Measurements from ENCODE around the gene HERC2. TPM values are rescaled to one million over a fixed set of nuclear protein-coding genes. Genes with fewer than 3 reads are reported as not detected.
A peak's percentile ranks its signal among the peaks of the same experiment; 100 is the strongest.
"Not testable (repeated sequence)": the region's sequence is repeated elsewhere in the genome, so short reads cannot be mapped to it uniquely, and the experiment has no call there.

The HERC2 gene
- total and polyA plus RNA-seq, 4 experiments from 2014 or later = 3.4 to 55.1 (median 28.9) TPM

DNA sequence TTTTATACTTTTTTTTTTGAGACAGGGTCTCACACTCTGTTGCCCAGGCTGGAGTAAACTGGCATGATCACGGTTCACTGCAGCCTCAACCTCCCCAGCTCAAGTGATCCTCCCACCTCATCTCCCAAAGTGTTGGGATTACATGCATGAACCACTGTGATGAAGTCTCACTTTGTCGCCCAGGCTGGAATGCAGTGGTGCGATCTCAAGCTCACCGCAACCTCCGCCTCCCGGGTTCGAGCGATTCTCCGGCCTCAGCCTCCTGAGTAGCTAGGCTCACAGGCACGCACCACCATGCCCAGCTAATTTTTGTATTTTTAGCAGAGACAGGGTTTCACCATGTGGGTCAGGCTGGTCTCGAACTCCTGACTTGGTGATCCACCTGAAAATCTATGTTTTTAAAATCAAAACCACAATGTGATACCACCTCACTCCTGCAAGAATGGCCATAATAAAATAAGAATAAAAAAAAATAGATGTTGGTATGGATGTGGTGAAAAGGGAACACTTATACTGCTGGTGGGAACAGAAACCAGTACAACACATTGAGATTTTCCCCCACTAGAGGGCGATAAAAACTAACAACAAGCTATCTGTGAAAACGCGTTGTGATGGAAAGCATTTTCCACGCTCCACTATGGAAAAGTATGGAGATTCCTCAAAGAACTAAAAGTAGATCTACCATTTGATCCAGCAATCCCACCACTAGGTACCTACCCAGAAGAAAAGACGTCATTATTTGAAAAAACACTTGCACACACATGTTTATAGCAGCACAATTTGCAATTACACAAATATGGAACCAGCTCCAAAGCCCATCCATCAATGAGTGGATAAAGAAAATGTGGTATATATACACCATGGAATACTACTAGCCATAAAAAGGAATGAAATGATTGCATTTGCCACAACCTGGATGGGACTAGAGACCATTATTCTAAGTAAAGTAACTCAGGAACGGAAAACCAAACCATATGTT is 196.0 kb downstream of the HERC2 start:
- Histone ChIP-seq H3K4me3 (ENCODE audit: low read length in 2 of 2) (no peak overlapping the region), H3K9me3 (ENCODE audit: control insufficient read depth in 1 of 2, low read length in 2 of 2) (no peaks in the 10 kb centered on the region), H3K27ac (ENCODE audit: low read depth, low read length) (no peak overlapping the region), H3K4me1 (ENCODE audit: insufficient read depth, low read length) (no peaks in the 10 kb centered on the region), H3K27me3 (ENCODE audit: insufficient read depth, low read length) (no peaks in the 10 kb centered on the region), H3K36me3 (ENCODE audit: insufficient read depth, low read length) (peaks cover 10% of the 10 kb centered on the region)
- ChIA-PET POLR2A (ENCODE audit: partially characterized antibody) (interaction anchor here (1.0 to 5.1 kb wide), 4 partner anchors 11 to 81 kb away, joined by 3 to 29 read pairs (median 4); no protein-coding TSS in a partner anchor), CTCF (ENCODE audit: partially characterized antibody) (interaction anchor here (0.6 to 7.0 kb wide), 34 partner anchors 10 to 119 kb away, joined by 3 to 68 read pairs (median 6); partner anchors contain the start of gene OCA2)
- Mint-ChIP-seq H3K27me3 (no peaks in the 10 kb centered on the region), H3K4me1 (peaks cover 2 to 25% (median 5%) of the 10 kb centered on the region in 4 donors), H3K9me3 (no peaks in the 10 kb centered on the region), H3K36me3 (peaks cover 30 to 45% of the 10 kb centered on the region in 2 donors), H3K4me3 (peak overlapping the region in 1 of 8 donors; percentile 46), H3K27ac (no peak overlapping the region)
- DNase-seq = peak in 4 of 5 donors; percentile 30 to 57 (median 44)
- intact Hi-C loops (cut with micrococcal nuclease) = no loop called here

DNA sequence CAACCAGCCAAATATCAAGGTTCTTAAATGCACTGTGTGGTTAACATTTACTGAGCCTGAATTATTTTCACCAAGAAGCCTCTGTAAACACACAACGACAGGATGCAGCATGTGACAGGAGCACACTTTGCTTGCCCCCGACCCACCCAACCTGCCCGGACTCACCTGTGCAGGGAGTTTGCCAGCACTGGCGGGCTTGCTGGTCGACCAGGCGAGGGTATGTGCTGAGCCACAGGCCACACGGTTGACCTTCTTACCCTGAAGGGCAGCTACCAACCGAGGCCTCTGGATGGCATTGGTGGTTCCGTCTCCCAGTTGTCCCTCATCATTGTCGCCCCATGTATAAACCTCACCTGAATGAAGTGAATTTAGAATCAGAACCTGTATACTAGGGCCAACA is 197.1 kb downstream of the HERC2 start:
- no peaks in the 10 kb centered on the region for H3K27me3 ChIP-seq (ENCODE audit: insufficient read depth, low read length)
- POLR2A ChIA-PET (ENCODE audit: partially characterized antibody) = interaction anchor here (5.1 kb wide), 1 partner anchor 12 kb away, joined by 29 read pairs; no protein-coding TSS in a partner anchor
- no peak overlapping the region for H3K4me3 ChIP-seq (ENCODE audit: low read length in 2 of 2)
- H3K27ac Mint-ChIP-seq = no peak overlapping the region
- no peaks in the 10 kb centered on the region for H3K9me3 Mint-ChIP-seq
- H3K9me3 ChIP-seq (ENCODE audit: control insufficient read depth in 1 of 2, low read length in 2 of 2) = no peaks in the 10 kb centered on the region
- no peaks in the 10 kb centered on the region for H3K27me3 Mint-ChIP-seq
- DNase-seq = no peak
- H3K36me3 ChIP-seq (ENCODE audit: insufficient read depth, low read length) = peaks cover 9% of the 10 kb centered on the region
- H3K4me3 Mint-ChIP-seq = no peak overlapping the region
- H3K36me3 Mint-ChIP-seq = peaks cover 36 to 49% of the 10 kb centered on the region in 2 donors
- CTCF ChIA-PET (ENCODE audit: partially characterized antibody) = interaction anchor here (0.9 to 7.0 kb wide), 12 partner anchors 13 to 83 kb away, joined by 3 to 68 read pairs (median 12); partner anchors contain the start of gene OCA2
- peaks cover 2 to 22% (median 5%) of the 10 kb centered on the region in 4 donors for H3K4me1 Mint-ChIP-seq
- H3K4me1 ChIP-seq (ENCODE audit: insufficient read depth, low read length) = no peaks in the 10 kb centered on the region
- no peak overlapping the region for H3K27ac ChIP-seq (ENCODE audit: low read depth, low read length)
- intact Hi-C loops (cut with micrococcal nuclease) = no loop called here

DNA sequence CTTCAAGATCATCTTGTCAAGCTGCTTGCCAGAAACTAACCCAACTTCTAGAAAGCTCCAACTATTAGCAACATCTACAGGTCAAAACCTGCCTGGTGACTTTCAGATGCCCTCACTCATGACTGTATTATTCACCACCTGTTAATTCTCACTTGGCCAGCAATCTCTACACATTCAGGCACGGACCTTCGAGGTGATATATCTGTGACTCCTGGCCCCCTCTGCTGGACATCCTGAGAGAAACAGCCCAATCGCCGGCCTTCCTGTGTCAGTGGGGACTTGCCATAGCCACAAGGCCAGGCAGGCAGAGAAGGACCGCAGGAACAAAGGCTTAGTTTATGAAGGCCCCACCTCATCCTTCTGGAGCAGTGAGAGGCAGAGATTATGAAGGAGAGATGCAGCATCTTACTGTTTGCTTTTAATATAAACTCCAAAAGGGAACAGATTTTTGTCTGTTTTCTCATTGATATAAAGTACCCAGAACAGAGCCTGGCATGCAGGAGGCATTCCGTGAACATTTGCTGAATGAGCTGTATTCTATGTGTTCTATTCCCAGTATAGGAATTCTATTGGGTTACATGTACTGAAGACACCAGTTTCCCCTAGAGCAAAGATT is 198.5 kb downstream of the HERC2 start:
- H3K4me3 Mint-ChIP-seq = no peak overlapping the region
- peak overlapping the region in 1 of 7 donors; percentile 88 for H3K27ac Mint-ChIP-seq
- DNase-seq = peak in 3 of 5 donors; percentile 20 to 39 (median 21)
- no peaks in the 10 kb centered on the region for H3K9me3 Mint-ChIP-seq
- Histone ChIP-seq H3K36me3 (ENCODE audit: insufficient read depth, low read length) (peaks cover 9% of the 10 kb centered on the region), H3K27me3 (ENCODE audit: insufficient read depth, low read length) (no peaks in the 10 kb centered on the region), H3K27ac (ENCODE audit: low read depth, low read length) (no peak overlapping the region), H3K4me3 (ENCODE audit: low read length in 2 of 2) (no peak overlapping the region), H3K4me1 (ENCODE audit: insufficient read depth, low read length) (no peaks in the 10 kb centered on the region), H3K9me3 (ENCODE audit: control insufficient read depth in 1 of 2, low read length in 2 of 2) (no peaks in the 10 kb centered on the region)
- peaks cover 32 to 50% of the 10 kb centered on the region in 2 donors for H3K36me3 Mint-ChIP-seq
- peaks cover 2 to 14% (median 5%) of the 10 kb centered on the region in 4 donors for H3K4me1 Mint-ChIP-seq
- ChIA-PET CTCF (ENCODE audit: partially characterized antibody) (interaction anchor here (0.6 to 7.0 kb wide), 19 partner anchors 9 to 137 kb away, joined by 3 to 68 read pairs (median 5); partner anchors contain the start of gene OCA2), POLR2A (ENCODE audit: partially characterized antibody) (interaction anchor here (1.8 to 5.1 kb wide), 2 partner anchors 13 to 27 kb away, joined by 7 to 29 read pairs; no protein-coding TSS in a partner anchor)
- no peaks in the 10 kb centered on the region for H3K27me3 Mint-ChIP-seq
- intact Hi-C loops (cut with micrococcal nuclease) = loop anchor here (1.0 kb wide), 1 partner anchor 37 kb away; no protein-coding TSS in a partner anchor

DNA sequence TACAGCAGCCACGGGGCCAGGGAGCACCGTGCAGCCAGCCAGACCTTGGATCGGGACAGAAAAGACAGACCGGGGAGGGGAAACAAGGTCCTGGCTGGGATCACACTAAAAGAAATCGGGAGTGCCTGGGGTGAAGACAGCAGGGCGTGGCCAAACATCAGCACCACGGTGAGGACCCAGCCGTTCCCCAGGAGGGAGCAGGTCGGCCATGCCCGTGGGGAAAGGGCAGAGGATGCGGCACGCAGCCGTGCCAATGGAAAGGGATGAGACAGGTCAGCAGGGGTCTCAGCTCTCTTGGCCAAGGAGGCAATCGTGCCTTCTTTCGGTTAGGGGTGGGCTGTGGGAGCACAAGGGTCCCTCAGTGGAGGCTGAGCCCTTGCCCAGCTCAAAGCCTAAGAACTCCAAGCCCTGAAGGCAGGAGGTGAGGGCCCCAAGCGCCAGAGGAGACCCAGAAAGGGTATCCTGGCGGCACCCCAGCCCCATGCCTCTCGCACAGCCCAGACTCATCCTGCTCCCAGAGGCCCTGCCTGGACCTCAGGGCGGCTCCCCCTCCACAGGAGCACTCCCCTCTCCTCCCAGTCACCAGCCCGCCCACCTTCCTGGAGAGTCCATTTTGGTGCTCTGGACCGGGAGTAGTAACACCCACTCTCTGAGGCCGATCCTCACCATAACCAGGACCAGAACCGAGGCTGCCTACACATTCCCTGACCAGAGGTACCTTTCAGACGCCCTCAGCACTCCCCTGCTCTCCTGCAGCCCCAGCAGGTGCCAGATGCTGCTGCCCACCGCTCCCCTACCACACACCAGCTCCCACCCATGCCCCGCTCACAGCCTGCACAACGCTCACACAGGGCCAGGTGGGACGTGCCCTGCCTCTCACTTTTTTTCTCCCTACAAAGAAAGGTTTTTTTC is 199.7 kb downstream of the HERC2 start:
- no peaks in the 10 kb centered on the region for H3K9me3 ChIP-seq (ENCODE audit: control insufficient read depth in 1 of 2, low read length in 2 of 2)
- H3K4me3 ChIP-seq (ENCODE audit: low read length in 2 of 2) = no peak overlapping the region
- H3K4me3 Mint-ChIP-seq = no peak overlapping the region
- H3K27ac Mint-ChIP-seq = no peak overlapping the region
- no peaks in the 10 kb centered on the region for H3K4me1 ChIP-seq (ENCODE audit: insufficient read depth, low read length)
- no peaks in the 10 kb centered on the region for H3K27me3 ChIP-seq (ENCODE audit: insufficient read depth, low read length)
- no peak overlapping the region for H3K27ac ChIP-seq (ENCODE audit: low read depth, low read length)
- POLR2A ChIA-PET (ENCODE audit: partially characterized antibody) = no interaction called here
- H3K4me1 Mint-ChIP-seq = peaks cover 2 to 14% (median 5%) of the 10 kb centered on the region in 4 donors
- intact Hi-C loops (cut with micrococcal nuclease) = no loop called here
- no peaks in the 10 kb centered on the region for H3K27me3 Mint-ChIP-seq
- H3K36me3 ChIP-seq (ENCODE audit: insufficient read depth, low read length) = peaks cover 13% of the 10 kb centered on the region
- peaks cover 0 to 1% (median 0%) of the 10 kb centered on the region in 8 donors for H3K9me3 Mint-ChIP-seq
- CTCF ChIA-PET (ENCODE audit: partially characterized antibody) = interaction anchor here (1.5 to 7.0 kb wide), 7 partner anchors 13 to 82 kb away, joined by 4 to 68 read pairs (median 13); partner anchors contain the start of gene OCA2
- DNase-seq = no peak
- peaks cover 37 to 51% of the 10 kb centered on the region in 2 donors for H3K36me3 Mint-ChIP-seq

DNA sequence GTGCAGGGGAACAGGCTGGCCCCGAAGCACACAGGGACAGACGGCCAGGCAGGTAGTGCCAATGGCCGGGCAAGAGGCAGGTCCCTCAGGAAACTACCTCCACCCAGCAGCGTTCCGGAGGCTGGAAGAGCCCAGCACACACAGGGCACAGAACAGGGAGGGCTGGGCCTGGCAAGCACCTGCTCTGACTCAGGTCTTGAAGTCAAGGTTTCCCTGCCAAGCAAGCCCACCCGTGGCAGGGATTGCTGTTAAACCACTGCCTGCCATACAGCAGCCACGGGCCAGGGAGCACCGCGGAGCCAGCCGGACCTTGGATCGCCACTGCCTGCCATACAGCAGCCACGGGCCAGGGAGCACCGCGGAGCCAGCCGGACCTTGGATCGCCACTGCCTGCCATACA is 200.4 kb downstream of the HERC2 start:
- peaks cover 2 to 14% (median 5%) of the 10 kb centered on the region in 4 donors for H3K4me1 Mint-ChIP-seq
- H3K27me3 Mint-ChIP-seq; H3K4me3 Mint-ChIP-seq; DNase-seq; H3K4me1 ChIP-seq (ENCODE audit: insufficient read depth, low read length); intact Hi-C loops (cut with micrococcal nuclease); H3K27ac Mint-ChIP-seq; H3K9me3 ChIP-seq (ENCODE audit: control insufficient read depth in 1 of 2, low read length in 2 of 2); H3K4me3 ChIP-seq (ENCODE audit: low read length in 2 of 2); H3K9me3 Mint-ChIP-seq; H3K27me3 ChIP-seq (ENCODE audit: insufficient read depth, low read length); H3K27ac ChIP-seq (ENCODE audit: low read depth, low read length): not testable (repeated sequence)
- H3K36me3 ChIP-seq (ENCODE audit: insufficient read depth, low read length) = peaks cover 16% of the 10 kb centered on the region
- H3K36me3 Mint-ChIP-seq = peaks cover 38 to 48% of the 10 kb centered on the region in 2 donors
- ChIA-PET CTCF (ENCODE audit: partially characterized antibody) (interaction anchor here (6.1 to 7.0 kb wide), 2 partner anchors 24 to 37 kb away, joined by 38 to 68 read pairs; partner anchors contain the start of gene OCA2), POLR2A (ENCODE audit: partially characterized antibody) (interaction anchor here (0.8 kb wide), 1 partner anchor 13 kb away, joined by 3 read pairs; no protein-coding TSS in a partner anchor)

DNA sequence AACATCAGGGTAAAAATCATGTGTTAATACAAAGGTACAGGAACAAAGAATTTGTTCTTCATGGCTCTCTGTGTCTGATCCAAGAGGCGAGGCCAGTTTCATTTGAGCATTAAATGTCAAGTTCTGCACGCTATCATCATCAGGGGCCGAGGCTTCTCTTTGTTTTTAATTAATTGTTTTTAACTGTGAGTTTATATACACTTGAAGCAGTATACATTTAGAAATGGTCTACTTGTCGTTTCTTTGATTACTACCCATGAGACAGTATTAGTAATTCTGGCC is 201.7 kb downstream of the HERC2 start:
- no peak overlapping the region for H3K4me3 Mint-ChIP-seq
- no peaks in the 10 kb centered on the region for H3K27me3 Mint-ChIP-seq
- Histone ChIP-seq H3K4me1 (ENCODE audit: insufficient read depth, low read length) (no peaks in the 10 kb centered on the region), H3K36me3 (ENCODE audit: insufficient read depth, low read length) (peaks cover 16% of the 10 kb centered on the region), H3K27me3 (ENCODE audit: insufficient read depth, low read length) (no peaks in the 10 kb centered on the region), H3K9me3 (ENCODE audit: control insufficient read depth in 1 of 2, low read length in 2 of 2) (no peaks in the 10 kb centered on the region), H3K27ac (ENCODE audit: low read depth, low read length) (no peak overlapping the region), H3K4me3 (ENCODE audit: low read length in 2 of 2) (no peak overlapping the region)
- intact Hi-C loops (cut with micrococcal nuclease) = no loop called here
- H3K9me3 Mint-ChIP-seq = peaks cover 0 to 2% (median 0%) of the 10 kb centered on the region in 8 donors
- CTCF ChIA-PET (ENCODE audit: partially characterized antibody) = no interaction called here
- no peak overlapping the region for H3K27ac Mint-ChIP-seq
- DNase-seq = no peak
- peaks cover 0 to 9% (median 2%) of the 10 kb centered on the region in 4 donors for H3K4me1 Mint-ChIP-seq
- POLR2A ChIA-PET (ENCODE audit: partially characterized antibody) = no interaction called here
- peaks cover 42 to 58% of the 10 kb centered on the region in 2 donors for H3K36me3 Mint-ChIP-seq
